ENCODE results near the gene WDR6. TPM values are rescaled to one million over a fixed set of nuclear protein-coding genes. Genes with fewer than 3 reads are reported as not detected.

The WDR6 gene
- polyA plus RNA-seq (ENCODE audit: insufficient read length) = 121 TPM

DNA sequence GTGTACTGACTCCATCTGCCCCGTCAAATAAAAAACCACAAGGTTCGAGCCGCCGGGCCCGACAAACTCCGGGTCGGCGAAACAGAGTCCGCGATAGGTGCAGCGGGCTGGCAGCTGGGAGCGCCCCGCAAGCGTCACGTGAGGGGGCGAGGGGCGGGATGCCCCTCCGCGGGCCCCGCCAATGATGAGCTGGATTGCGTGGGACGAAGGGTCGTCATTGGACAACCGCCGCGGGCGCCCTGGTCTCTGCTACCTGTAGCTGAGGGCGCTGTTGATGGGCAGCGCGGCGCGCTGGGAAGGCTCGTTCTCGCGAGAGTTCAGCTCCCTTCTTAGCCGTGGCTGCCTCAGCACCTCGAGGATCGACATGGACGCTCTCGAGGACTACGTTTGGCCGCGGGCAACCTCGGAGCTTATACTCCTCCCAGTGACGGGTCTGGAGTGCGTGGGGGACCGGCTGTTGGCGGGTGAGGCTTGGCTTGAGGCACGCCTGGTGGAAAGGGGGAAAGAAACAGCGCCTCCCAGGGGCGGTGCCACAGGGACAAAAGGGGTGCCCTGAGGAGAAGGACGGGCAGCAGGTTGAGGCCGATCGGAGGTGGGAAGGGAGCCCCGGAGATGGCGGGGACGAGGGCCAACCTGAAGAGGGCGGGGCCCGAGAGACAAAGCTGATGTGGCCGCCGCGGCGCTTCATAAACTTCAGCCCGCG, at the start of gene WDR6:
TSS of gene WDR6 (plus strand) at position 324 of the 703 bp plus-strand sequence. CDS start at position 365, 41 bp downstream.
- peak; percentile 94 for DNase-seq

DNA sequence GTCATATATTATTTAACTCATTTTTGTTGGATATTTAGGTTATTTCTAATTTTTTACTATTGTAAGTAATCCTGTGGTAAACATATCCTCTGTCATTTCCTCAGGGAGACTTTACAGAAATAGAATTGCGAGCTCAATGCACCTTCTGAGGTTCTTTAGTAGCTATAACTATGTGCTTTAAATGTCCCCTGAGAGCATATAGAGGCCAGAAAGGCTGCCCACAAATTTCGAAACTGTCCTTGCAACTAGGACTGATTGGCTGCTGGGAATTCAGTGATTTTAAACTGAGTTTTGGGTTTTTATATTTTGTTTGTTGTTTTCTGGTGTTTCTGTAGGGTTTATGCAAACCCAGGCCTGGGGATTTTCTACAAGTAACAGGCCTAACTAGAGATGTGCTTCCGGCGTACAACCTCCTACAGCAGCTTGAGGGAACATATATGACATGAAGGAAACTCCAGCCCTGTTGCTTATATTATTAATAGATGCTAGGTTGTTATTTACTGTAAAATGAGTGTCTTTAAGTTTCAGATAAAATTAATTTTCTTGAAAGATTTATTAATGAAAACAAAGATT, 46.3 kb upstream of the WDR6 start:
- no peak for DNase-seq

DNA sequence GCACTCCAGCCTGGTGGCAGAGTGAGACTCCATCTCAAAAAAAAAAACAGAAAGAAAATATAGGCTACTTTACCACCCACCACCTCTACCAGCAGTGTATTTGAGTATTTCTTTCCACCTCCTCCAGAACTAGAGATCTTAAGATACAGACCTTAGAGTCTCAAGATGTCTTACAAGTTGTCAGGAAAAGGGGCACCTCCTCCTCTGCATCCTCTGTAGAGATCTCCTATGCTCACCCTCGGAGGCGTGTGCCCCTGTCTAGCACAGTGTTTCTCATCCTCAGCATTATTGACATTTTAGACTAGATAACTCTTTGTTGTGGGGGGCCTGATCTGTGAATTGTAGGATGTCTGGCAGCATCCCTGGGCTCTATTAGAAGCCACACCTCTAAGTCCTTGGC, 44.9 kb upstream of the WDR6 start:
- no peak for DNase-seq

- no peak for DNase-seq
These were observed 44.3 kb upstream of the WDR6 start for GRCh38 chr3:48962939-48963338.

- DNase-seq = no peak
These were observed 43.6 kb upstream of the WDR6 start for GRCh38 chr3:48963591-48963990.

DNA sequence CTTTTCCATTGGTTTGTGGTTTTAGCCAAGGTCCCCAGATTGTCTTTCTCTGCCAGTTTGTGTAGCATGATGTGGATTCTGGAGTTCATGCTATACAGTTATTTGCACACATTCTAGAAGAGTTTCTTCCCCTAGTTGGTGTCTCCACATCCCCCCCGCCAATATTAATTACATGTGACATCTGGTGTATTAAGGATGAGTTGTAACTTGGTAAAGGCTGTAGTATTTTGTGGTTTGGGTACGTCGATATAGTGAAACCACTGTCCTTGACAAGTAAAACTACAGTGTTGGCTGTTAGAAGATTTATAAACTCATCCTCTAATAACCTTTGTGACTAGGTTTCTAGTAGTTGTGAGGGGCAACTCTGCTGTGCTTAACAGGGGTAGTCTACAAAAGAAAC, 40.8 kb upstream of the WDR6 start:
- DNase-seq = no peak

DNA sequence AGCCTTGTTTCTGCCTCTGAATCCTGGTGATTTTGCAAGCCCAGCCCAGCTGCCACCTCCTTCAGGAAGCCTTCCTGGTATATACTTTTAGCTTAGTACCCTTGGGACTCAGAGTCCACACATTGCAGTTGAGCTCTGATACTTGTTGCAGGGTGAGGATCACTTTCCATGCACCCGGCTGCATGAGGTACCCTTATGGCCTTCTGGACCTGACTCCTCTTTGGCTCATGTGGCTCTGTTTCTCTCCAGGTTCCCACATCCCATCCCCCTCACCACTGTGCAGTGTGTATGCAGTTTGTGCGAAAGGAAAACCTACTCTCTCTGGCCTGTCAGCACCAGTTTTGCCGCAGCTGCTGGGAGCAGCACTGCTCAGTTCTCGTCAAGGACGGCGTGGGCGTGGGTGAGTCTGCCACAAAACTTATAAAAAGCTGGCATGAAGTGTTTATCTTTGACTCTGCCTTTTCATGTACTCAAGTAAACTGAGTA, 40.3 kb upstream of the WDR6 start:
- no peak for DNase-seq

GRCh38 chr3:48970586-48970985, 36.6 kb upstream of the WDR6 start:
- no peak for DNase-seq

- DNase-seq = no peak
These were observed 32.9 kb upstream of the WDR6 start for GRCh38 chr3:48974076-48974864.

- no peak for DNase-seq
These were observed 27.7 kb upstream of the WDR6 start for GRCh38 chr3:48979451-48979850.

DNA sequence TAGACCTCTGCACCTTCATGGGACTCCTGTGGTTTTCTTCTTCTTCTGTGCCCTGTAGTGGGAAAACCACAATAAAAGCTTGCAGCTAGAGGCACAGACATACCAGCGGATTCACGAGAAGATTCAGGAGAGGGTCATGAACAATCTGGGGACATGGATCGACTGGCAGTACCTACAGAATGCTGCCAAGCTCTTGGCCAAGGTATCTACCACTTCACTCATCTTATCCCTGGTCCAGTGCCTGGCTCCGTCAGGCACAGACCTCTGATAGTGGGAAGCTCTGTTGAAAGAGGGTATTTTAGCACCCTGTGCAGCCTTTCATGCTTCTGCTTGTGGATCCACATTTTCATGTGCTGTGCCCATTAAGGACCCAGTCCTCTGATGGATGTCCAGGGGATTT, 26.9 kb upstream of the WDR6 start:
- no peak for DNase-seq

DNA sequence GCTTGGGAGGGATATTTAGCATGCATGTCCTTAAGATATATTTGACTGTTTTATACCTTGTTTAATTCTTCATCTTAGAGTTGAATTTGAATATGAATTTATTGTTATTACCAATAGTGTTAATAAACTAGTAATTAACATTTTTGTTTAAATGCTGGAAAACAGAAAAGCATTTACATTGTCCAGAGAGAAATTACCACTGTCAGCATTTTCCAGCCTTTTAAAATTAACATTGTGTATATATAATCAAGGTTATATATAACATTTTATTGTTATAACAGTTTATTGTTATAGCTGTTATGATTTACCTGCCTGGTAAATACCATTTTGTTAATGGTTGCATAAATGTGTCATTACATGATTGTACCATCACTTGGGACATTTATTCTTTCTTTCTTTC, 25.2 kb upstream of the WDR6 start:
- no peak for DNase-seq

DNA sequence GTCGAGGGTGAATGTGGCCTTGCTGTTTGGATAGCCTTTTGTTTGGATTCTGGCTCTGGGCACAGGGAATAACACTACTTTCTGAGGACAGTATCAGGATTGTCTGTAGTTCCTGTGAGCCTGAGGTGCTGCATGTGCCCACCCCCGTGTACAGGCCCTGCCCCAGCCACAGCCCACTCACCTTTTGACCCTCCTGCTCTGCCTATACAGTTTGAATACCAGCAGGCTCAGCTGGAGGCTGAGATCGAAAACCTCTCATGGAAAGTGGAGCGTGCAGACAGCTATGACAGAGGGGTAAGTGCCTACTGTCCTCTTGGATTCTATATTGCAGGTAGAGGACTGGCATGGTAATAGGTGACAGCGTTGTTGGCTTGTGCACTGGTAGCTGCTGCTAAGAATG, 24.5 kb upstream of the WDR6 start:
- DNase-seq = no peak

- no peak for DNase-seq
These were observed 24.1 kb upstream of the WDR6 start for GRCh38 chr3:48983096-48983495.

DNA sequence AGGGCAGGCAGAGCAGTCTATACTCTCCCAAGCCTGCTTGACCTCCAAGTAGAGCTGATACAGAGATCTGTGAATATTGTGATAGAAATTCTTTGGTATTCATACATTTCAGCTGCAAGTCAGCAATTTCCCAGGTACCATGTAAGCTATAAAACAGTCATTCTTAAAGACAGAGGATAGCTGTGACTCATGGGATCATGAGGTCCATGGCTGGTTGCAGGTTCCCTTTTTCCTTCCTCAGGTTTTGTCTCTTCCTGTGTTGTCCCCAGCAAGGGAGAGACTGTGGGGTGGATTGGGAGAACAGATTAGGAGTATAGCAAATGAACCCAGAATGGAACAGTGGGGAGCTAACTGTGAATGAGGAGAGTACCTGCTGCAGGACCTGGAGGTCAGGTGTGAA, 22.5 kb upstream of the WDR6 start:
- DNase-seq = no peak

DNA sequence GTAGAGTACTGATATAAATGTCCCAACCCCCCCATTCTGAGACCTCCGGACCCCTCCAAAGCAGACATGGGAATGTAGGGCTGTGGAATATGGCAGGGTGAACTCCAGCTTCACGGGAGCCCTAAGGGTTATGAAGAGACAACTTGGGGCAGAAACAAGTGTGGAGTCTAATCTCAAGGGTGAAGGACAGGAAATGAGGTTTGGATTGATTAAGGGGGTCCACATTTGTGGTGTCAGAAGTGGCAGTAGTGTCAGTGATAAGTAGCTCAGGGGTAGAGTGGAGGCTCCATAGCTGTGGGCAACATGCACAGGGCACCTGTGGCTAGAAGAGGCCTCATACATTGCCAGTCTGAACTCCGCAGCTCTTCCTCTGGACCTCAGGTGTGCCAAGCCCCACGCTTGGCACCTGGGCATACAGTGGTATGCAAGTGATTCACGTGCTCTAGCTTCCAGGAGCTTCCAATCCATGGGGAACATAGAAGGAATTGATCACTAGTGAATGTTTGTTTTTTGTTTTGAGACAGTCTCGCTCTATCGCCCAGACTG, 21.3 kb upstream of the WDR6 start:
- no peak for DNase-seq

DNA sequence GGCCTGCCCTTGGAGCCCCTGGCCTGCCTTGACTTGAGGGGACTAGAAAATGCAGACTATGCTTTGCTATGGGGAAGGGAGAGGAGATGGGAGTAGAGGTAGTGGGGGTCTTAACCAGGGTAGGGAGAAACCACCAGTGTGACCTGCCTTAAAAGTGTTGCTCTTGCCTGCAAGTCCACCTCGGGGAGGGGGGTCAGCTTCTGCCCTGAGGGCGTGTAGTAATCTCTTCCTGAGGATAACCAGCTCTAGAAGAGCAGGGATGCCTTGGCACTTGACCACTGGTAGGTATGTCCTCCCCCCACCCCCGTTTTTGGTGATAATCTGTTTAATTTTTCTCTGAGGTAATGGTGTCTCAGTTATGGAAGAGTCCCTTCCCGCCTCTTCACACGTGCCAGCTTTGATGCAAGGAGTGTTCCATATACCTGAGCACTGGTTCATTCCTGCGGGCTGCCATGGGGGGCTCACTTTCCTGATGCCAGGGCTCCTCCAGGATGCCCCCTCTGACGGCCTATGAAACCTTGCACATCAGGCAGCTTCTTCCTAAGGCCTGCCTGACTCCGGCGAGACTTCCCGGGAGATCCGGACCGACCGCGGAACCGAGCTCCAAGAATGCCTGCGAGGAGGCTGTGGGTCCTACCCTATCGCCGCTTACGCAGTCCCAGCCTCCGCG, 17.9 kb upstream of the WDR6 start:
- DNase-seq = no peak

- DNase-seq = peak; percentile 89
These were observed 17.2 kb upstream of the WDR6 start, which contains the start of gene P4HTM for GRCh38 chr3:48989796-48990635. P4HTM (plus strand) TSS chr3:48990241; CDS start chr3:48990257, 16 bp downstream.

DNA sequence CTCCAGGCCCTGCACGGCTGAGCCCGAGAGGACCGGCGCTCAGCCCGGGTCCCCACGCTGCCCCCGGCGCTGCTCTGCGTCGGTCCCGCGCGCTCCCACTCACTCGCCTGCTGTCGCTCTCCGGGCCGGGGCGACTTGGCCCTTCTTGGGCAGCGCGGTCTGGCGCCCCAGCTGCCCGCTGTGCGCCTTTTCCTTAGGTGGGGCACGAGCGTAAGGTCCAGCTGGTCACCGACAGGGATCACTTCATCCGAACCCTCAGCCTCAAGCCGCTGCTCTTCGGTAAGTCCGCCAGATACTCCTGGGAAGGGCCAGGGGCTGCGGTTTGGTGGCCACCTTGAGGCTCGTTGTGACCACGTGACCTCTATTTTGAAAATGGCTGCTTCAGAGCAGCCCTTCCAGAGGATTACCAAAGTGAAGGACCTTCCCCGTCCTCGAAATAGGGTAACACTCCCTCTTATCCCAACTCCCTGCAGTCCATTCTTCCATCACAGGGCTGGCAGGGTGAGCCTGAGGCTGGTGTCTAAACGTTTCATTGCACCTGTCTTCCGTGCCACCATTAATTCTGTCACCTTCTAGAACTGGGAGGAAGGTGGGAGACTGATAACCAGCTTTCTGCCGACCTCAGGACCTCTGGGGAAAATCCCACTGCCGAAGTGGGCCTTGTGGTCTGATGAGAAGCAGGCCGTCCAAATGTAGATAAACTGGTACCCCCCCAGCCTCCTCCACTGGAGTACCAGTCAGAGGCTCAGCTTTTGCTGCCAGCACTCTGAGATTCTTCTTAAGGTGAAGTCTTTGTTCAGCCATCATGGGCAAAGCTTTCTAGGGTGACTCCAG, 16.3 kb upstream of the WDR6 start:
- no peak for DNase-seq

- DNase-seq = no peak
These were observed 15.2 kb upstream of the WDR6 start for GRCh38 chr3:48991851-48992545.

All from hindlimb muscle (tissue), 1 donor.